HPDE6-E6E7 (cell line): Measurements from ENCODE around the gene CXCL1.
"Not testable (repeated sequence)": the region's sequence is repeated elsewhere in the genome, so short reads cannot be mapped to it uniquely, and the experiment has no call there.

Source experiments
- DNase-seq: peaks from one replicate; pipeline ENCODE4 v3.0.0; 2011; ENCODE audit warnings: missing footprints; ENCODE audit errors: extremely low spot score

The CXCL1 gene

GRCh38 chr4:73874386-73874785 is 5.2 kb downstream of the CXCL1 start:
- DNase-seq = no peak

DNA sequence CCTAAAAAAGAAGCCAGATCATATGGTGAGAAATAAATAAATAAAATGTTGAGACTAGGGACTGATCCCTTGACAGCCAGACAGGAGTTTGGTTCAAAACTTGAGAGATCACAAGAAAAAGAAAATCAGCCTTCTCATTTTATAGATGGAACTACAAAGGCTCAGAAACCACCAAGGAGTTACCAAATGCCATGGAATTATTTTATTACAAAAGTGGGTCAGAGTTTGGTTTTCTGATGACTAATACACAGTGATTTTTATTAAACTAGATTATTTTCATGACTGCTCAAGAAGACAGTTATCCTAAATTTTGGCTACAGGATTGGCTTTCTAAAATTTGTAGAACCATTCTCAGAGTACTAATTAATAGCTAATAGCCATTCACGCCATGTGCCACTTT is 6.2 kb downstream of the CXCL1 start:
- DNase-seq = no peak

DNA sequence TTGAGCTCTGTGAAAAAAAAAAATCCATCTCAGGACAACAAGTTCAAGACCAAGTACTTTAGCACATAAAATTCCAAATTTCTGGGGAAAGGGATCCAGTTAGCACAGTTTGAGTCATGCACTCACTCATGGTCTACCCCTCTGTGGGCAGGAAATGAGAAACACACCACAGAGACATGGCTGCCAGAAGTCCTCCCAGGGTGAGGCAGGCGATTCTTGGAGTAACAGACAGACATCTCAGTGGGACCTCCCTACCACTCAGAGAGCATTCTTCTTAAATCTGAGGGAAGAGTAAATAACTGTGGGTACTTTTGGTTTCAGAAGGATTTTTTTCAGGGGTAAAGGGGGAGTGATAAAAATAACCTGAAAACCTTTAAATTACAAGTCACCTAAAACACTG is 14.1 kb downstream of the CXCL1 start:
- DNase-seq = no peak

- no peak for DNase-seq
These were observed 16.5 kb downstream of the CXCL1 start for GRCh38 chr4:73885574-73886267.

DNA sequence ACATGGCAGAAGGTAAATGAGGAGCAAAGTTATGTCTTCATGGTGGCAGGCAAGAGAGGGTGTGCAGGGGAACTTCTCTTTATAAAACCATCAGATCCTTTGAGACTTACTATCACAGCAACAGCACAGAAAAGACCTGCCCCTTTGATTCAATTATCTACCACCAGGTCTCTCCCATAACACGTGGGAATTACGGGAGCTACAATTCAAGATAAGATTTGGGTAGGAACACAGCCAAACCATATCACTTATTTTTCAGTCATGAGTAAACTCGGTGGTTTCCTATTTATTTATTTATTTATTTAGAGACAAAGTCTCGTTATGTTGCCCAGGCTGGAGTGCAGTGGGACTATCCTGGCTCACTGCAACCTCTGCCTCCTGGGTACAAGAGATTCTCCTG is 22.1 kb downstream of the CXCL1 start:
- DNase-seq = no peak

DNA sequence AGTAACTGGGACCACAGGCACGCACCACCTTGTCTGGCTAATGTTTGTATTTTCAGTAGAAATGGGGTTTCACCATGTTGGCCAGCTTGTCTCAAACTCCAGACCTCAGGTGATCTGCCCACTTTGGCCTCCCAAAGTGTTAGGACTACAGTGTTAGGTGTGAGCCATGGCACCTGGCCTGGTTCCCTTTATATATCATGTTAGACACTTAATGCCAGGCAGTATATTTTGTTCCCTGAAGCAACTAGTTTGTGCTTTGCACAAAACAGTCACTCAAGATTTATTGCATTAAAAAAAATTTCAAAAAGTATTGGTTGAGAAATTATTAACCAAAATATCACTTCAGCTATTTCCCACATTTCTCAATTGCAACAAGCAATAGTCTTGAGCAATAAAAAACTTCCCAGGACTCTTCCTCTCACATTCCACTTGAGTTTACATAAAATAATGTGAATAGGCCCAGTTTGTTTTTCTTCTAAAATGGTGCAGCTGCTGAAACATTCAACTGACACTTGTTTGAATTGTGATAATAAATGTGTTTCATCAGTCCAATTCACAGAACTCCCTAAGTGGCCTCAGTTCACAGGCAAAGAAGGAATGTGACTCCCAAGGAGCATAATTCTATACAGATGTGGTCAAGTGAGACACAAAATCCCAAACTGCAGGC is 22.7 kb downstream of the CXCL1 start:
- no peak for DNase-seq

DNA sequence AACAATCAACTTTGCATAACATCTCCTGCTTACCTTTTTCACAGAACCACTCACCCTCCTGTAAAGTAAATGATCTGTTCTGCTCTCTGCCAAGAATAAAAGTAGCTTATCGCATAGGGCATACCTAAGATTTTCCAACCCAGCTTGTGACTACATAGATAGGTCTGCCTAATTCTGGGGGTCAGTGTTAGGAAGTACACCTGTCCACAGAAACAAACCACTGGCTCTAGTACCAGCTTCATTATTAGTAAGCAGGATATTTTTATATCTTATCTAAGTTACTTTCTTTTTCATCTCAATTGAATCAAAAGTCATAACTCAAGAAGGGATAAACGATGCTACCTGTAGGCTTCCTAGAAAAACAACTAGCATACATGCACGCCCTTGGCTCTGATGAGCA is 23.8 kb downstream of the CXCL1 start:
- DNase-seq = no peak

DNA sequence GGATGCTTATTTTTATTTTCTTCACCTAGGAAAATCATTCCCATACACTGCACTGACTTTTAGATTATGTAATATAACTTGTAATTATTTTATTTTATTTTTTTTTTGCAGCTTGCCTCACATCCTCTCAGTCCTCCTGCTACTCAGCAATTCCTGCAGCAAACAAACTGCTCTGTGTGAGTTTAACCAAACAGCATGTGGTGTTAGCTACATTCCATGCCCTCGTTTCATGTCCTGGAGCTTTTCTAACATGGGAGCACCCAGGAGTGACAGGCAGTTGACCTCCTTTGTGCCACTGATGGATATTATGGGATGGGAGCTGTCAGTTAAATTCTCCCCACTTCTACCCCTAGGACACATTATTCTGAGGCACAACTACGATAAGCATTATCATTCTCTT is 24.8 kb downstream of the CXCL1 start:
- no peak for DNase-seq

- no peak for DNase-seq
These were observed 26.3 kb downstream of the CXCL1 start for GRCh38 chr4:73895201-73896175.

GRCh38 chr4:73896416-73896815 is 27.2 kb downstream of the CXCL1 start:
- DNase-seq = no peak

GRCh38 chr4:73897380-73898136 is 28.4 kb downstream of the CXCL1 start:
- no peak for DNase-seq

DNA sequence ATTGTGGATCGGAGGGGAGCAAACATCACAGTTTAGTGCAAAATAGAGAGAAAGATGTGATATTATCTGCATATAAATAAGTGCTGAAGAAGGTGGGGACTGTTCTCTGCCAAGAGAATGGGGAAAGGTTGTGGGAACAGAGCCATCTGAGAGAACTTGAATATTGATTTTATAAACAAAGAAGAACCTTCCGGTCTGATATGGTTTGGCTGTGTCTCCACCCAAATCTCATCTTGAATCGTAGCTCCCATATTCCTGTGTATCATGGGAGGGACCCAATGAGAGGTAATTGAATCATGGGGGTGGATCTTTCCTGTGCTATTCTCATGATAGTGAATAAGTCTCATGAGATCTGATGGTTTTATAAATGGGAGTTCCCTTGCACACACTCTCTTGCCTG is 30.1 kb downstream of the CXCL1 start:
- not testable (repeated sequence) for DNase-seq

DNA sequence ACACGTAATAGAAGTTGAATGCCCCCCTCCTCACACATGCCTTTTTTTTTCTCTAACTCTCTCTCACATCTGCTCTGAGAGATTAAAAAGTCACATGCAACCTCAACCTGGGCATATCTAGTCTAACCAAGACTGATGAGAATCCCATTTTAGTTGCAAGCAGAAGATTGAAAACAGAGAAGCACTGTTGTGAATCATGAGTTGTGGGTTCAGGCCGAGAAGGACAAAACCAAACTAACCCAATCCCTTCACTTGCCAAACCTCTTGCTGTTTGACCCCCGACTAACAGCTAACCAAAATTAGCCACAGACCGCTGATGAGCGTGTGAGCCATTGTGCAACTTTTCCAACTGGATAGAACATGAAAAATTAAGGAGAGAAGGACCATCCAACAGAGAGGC is 31.8 kb downstream of the CXCL1 start:
- DNase-seq = no peak

DNA sequence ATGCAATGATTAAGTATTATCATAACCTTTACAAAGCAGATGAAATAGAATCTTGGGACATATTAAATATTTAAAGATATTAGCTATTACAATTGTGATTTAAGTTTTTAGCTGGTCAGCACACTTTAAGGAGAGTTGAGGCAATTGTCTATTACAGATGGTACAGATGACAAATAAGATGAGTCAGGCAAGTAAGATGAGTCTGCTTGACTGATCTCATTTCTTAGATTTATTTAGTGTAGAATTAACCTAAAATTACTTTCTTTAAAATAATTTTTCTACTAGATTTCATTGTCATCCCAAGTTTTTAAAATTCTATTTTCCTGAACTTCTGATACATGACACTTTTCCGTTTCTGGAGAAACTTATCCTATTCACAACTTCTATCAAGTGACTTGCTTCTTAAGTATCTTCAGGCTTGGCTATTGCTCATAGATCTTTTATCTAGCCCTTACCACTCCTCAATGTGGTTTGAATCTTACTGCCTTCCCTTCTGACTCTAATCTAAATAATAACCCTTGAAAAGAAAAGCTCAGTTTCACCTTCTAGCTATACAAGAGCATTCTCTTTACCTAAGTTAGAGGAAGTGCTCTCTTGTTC is 32.9 kb downstream of the CXCL1 start:
- no peak for DNase-seq

DNA sequence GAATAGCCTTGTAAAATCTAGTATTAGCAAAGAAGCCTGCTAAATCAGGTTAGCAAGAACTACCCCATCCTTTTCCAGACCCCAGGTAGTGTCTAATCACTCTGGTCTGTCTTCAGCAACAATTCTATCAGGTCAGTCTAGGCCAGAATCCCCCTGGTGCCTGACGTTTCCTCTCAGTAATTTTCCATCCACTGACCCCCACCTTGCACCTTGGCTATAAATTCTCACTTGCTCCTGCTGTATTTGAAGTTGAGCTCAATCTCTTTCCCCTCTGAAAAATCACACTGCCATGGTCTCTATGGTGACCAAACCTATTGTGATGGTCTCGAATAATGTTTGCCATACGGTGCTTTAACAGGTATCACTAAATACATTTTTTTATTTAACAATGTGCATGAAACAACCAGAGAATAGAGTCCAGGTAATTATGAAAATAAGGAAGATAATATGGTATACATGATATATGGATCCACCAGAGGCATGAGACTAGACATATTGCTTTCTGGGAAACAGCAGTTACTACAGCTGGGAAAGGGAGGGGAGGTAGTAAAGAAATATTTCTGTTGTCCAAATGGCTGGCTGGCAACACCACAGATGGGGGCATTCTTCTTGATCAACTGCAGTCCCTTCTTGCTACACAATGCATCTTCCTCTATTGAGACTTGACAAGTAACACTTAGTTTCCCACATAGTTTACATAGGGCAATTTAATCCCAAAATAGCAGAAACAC is 33.8 kb downstream of the CXCL1 start:
- DNase-seq = no peak

DNA sequence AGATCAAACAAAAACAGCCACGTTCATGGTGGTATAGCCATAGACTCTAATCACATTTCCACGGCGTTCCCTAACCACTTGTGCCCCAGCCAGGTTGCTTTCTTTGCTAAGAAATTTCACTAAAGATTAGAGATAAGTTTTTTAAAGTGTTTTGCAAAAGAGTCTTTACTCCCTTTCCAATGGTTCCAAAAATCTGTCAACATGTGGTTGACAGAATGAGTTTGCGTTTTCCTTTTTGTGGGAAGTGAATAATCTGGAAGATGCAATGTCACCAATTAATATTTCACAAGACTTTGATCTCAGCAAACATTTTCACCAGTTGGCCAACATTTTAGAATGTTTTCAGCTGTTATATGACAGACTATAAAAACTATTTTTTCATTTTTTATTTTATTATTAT is 35.3 kb downstream of the CXCL1 start:
- no peak for DNase-seq

DNA sequence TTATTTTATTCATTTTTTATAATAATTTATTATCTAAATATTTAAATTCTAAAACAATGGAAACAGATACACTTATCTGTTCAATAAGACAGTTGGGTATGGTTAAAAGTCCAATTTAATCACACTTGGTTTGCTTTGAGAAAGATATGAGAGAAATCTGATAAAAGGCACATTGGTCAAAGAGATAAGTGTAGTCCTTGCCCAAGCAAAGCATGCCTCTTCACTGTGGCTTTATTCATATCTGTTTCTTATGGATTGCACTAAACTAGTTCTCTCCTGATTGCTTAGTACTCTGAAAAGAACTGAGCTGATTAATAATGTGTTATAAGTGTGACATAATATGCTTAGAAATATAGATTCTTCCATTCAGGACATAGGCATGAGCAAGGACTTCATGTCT is 39.8 kb downstream of the CXCL1 start:
- DNase-seq = no peak

DNA sequence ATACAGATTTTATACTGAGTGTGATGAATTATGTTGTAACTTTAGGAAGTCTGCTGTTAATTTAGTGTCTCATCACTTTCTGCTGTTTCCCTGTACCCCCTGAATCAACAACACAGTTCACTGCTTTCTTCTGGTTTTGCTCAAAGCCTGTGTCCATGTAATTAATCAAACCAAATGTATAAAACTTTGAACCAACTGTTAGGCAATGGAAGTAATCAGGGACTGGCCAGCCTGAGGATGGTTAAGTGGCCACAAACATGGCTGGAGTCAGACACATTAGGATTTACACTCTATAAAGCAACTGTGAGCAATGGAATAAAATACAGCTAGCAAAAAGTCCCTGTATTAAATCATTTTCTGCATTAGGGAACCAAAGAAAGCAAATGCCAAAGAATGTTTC is 42.6 kb downstream of the CXCL1 start:
- no peak for DNase-seq

DNA sequence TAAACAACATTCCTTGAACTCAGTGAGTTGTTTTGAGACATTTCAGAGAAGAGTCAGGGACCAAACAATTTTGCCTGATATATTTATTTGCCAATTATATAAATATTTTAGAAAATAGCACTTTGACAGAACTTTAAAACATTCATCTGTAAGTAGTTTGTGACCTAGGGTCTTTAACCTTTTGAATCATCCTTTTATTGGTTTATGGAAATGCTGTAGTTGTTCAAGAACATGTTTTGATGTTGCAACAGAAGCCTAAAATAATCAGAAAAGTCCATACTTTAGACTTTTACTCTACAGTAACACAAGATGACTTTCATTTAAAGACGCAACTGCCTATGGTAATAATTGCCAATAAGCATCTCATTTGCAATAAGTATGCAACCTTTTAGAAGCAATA is 43.0 kb downstream of the CXCL1 start:
- DNase-seq = no peak

- DNase-seq = no peak
These were observed 44.9 kb downstream of the CXCL1 start for GRCh38 chr4:73914071-73914470.
